Measurements from ENCODE around the gene FAM200C. TPM values are rescaled to one million over a fixed set of nuclear protein-coding genes. Genes with fewer than 3 reads are reported as not detected.

FAM200C gene
- total RNA-seq, 1 donor from 2014 or later, result 25.3 TPM

- TF ChIP-seq EZH2phosphoT487 (IDR thresholded peaks at IDR 0.05) (no peak), EZH2 (IDR thresholded peaks at IDR 0.05) (no peak), CTCF (IDR thresholded peaks at IDR 0.05) (no peak)
- Mint-ChIP-seq H3K27ac (peak overlapping the region; percentile 39), H3K4me1 (peaks cover 53% of the 10 kb centered on the region), H3K9me3 (no peaks in the 10 kb centered on the region), H3K4me3 (peak overlapping the region; percentile 94), H3K27me3 (ENCODE audit: insufficient read depth, low read depth) (no peaks in the 10 kb centered on the region), H3K36me3 (peaks cover 15% of the 10 kb centered on the region)
- H2AFZ ChIP-seq (replicated peaks), result no peak overlapping the region
- peak overlapping the region; percentile 62 for H3K9ac ChIP-seq
- no peak overlapping the region for H3K27ac ChIP-seq
- no peak for DNase-seq (ENCODE audit: low spot score)
- H3K27me3 ChIP-seq, result no peaks in the 10 kb centered on the region
- peak overlapping the region; percentile 87 for H3K4me2 ChIP-seq
- peaks cover 38% of the 10 kb centered on the region for H4K20me1 ChIP-seq (ENCODE audit: low read depth)
- H3K4me3 ChIP-seq, result peak overlapping the region; percentile 93
- H3K9me3 ChIP-seq (ENCODE audit: low read depth), result no peaks in the 10 kb centered on the region
- H3K4me1 ChIP-seq, result peaks cover 46% of the 10 kb centered on the region
- H3F3A ChIP-seq (ENCODE audit: low read depth), result peaks cover 15% of the 10 kb centered on the region
- H3K79me2 ChIP-seq (ENCODE audit: low read depth), result peaks cover 55% of the 10 kb centered on the region
- H3K36me3 ChIP-seq, result peaks cover 27% of the 10 kb centered on the region
Observed at GRCh38 chr5:160423099-160423498, 23.2 kb upstream of the FAM200C start.

DNA sequence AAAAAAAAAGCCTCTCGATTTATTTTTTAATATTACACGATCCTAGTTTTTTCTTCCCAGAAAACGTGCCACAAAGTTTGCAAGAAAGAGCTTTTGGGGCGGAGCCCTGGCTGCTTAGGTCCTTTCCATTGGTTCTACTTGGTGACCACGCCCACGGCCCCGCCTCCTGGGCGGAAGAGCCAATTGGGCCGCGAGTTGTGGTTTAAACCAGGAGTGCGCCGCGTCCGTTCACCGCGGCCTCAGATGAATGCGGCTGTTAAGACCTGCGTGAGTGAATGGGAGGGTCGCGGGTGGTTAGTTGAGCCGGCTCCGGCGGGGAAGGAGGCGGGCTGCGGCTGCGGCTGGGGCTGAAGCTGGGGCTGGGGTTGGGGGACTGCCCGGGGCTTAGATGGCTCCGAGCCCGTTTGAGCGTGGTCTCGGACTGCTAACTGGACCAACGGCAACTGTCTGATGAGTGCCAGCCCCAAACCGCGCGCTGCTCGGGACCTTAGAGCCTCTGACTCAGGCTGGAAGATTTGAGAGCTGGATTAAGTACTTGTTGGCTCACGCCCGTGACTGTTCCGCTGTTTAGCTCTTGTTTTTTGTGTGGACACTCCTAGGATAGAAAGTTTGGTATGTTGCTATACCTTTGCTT, 21.9 kb upstream of the FAM200C start, which contains the start of gene PTTG1:
Gene PTTG1 (plus strand): TSS at position 231 of the 634 bp plus-strand sequence. CDS start 458 bp downstream, outside the sequence.
- H3K27ac ChIP-seq, result no peak within 1 kb of the TSS

GRCh38 chr5:160420331-160420610, 20.4 kb upstream of the FAM200C start:
- peaks cover 5% of the 10 kb centered on the region for H3K36me3 Mint-ChIP-seq
- peaks cover 54% of the 10 kb centered on the region for H3K4me1 Mint-ChIP-seq
- no peaks in the 10 kb centered on the region for H3K9me3 ChIP-seq (ENCODE audit: low read depth)
- H2AFZ ChIP-seq (replicated peaks), result peak overlapping the region; percentile 80
- peak overlapping the region; percentile 96 for H3K4me2 ChIP-seq
- peak overlapping the region; percentile 26 for H3K27ac Mint-ChIP-seq
- peaks cover 15% of the 10 kb centered on the region for H3F3A ChIP-seq (ENCODE audit: low read depth)
- no peaks in the 10 kb centered on the region for H3K9me3 Mint-ChIP-seq
- H3K36me3 ChIP-seq, result peaks cover 15% of the 10 kb centered on the region
- no peak for TF ChIP-seq EZH2phosphoT487 (IDR thresholded peaks at IDR 0.05)
- DNase-seq (ENCODE audit: low spot score), result no peak
- peaks cover 35% of the 10 kb centered on the region for H4K20me1 ChIP-seq (ENCODE audit: low read depth)
- peaks cover 61% of the 10 kb centered on the region for H3K79me2 ChIP-seq (ENCODE audit: low read depth)
- no peak overlapping the region for H3K4me3 ChIP-seq
- H3K27me3 Mint-ChIP-seq (ENCODE audit: insufficient read depth, low read depth), result no peaks in the 10 kb centered on the region
- no peak overlapping the region for H3K9ac ChIP-seq
- H3K4me3 Mint-ChIP-seq, result peak overlapping the region; percentile 96
- H3K27me3 ChIP-seq, result no peaks in the 10 kb centered on the region
- no peak overlapping the region for H3K27ac ChIP-seq
- peaks cover 47% of the 10 kb centered on the region for H3K4me1 ChIP-seq

More for the DNA sequence above, 21.9 kb upstream of the FAM200C start, which contains the start of gene PTTG1:
- peak within 1 kb of the TSS; percentile 95 for H3K27ac Mint-ChIP-seq
- no peaks in the 10 kb centered on the region for H3K9me3 Mint-ChIP-seq
- Histone ChIP-seq H3K4me3 (peak within 1 kb of the TSS; percentile 93), H3K4me2 (peak within 1 kb of the TSS; percentile 87), H3K4me1 (peaks cover 50% of the 10 kb centered on the region), H3K27me3 (no peaks in the 10 kb centered on the region), H3K9me3 (ENCODE audit: low read depth) (no peaks in the 10 kb centered on the region), H3F3A (ENCODE audit: low read depth) (peaks cover 15% of the 10 kb centered on the region), H2AFZ (replicated peaks) (peak within 1 kb of the TSS; percentile 35), H3K9ac (peak within 1 kb of the TSS; percentile 62), H4K20me1 (ENCODE audit: low read depth) (peaks cover 35% of the 10 kb centered on the region), H3K79me2 (ENCODE audit: low read depth) (peaks cover 69% of the 10 kb centered on the region), H3K36me3 (peaks cover 15% of the 10 kb centered on the region)
- peaks cover 58% of the 10 kb centered on the region for H3K4me1 Mint-ChIP-seq
- no peaks in the 10 kb centered on the region for H3K27me3 Mint-ChIP-seq (ENCODE audit: insufficient read depth, low read depth)
- H3K4me3 Mint-ChIP-seq, result peak within 1 kb of the TSS; percentile 94
- TF ChIP-seq EZH2phosphoT487 (IDR thresholded peaks at IDR 0.05) (no peak), EZH2 (IDR thresholded peaks at IDR 0.05) (no peak), CTCF (IDR thresholded peaks at IDR 0.05) (no peak)
- peak; percentile 99 for DNase-seq (ENCODE audit: low spot score)
- H3K36me3 Mint-ChIP-seq, result peaks cover 7% of the 10 kb centered on the region

Measured in neural progenitor cell (in vitro differentiated cells).